IgD-negative memory B cell (primary cell): ENCODE data around the gene LHFPL6. TPM values are rescaled to one million over a fixed set of nuclear protein-coding genes. Genes with fewer than 3 reads are reported as not detected.
"Not testable (repeated sequence)": the region's sequence is repeated elsewhere in the genome, so short reads cannot be mapped to it uniquely, and the experiment has no call there.

Source experiments
- H3K27ac Mint-ChIP-seq, 3 donors: one replicate each; pipeline ENCODE4 v1.8.0; 2020 to 2022; ENCODE audit warnings: mild to moderate bottlenecking in 3 of 3, mixed read lengths in 3 of 3, moderate library complexity in 1 of 3
- H3K27me3 Mint-ChIP-seq: one replicate; pipeline ENCODE4 v1.8.0; 2021; ENCODE audit warnings: mixed read lengths
- H3K36me3 Mint-ChIP-seq: one replicate; pipeline ENCODE4 v1.8.0; 2020; ENCODE audit warnings: mild to moderate bottlenecking, mixed read lengths
- H3K4me1 Mint-ChIP-seq, 3 donors: one replicate each; pipeline ENCODE4 v1.8.0; 2020 to 2022; ENCODE audit warnings: mixed read lengths in 3 of 3, mild to moderate bottlenecking in 1 of 3
- H3K4me3 Mint-ChIP-seq, 4 donors: one replicate each; pipeline ENCODE4 v1.8.0; 2020 to 2022; ENCODE audit warnings: mild to moderate bottlenecking in 4 of 4, mixed read lengths in 4 of 4, moderate library complexity in 3 of 4
- H3K9me3 Mint-ChIP-seq, 3 donors: one replicate each; pipeline ENCODE4 v1.8.0; 2020 to 2021; ENCODE audit warnings: mixed read lengths in 3 of 3, mild to moderate bottlenecking in 1 of 3
- polyA plus RNA-seq: library from polyadenylated mRNA; unstranded; fragments of 300-500 nt; fragmentation: Illumina TruSeq; gene quantifications from one replicate; pipeline ENCODE4 v1.2.3, GENCODE V29; 2021

Gene LHFPL6
- polyA plus RNA-seq, 1 donor from 2014 or later: not detected

DNA sequence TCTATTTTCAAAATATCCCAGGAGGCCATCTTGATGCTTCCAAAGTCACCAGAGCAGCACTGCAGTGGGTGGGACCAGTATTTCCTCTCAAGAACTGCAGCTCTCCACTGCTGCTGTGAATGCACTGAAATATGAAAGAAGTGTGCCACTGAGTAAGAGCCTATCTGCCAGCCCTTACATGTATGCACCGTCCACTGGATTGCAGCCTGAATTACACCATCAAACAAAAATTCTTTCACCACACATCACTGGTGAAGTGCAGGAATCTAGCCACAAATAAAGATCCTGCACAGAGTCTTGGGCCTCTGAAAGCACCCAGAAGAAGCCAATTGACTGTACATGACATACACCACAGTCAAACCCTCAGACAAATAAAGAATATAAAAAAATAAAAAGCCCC is 249.0 kb downstream of the LHFPL6 start:
- Mint-ChIP-seq H3K36me3 (peaks cover 5% of the 10 kb centered on the region), H3K27ac (no peak overlapping the region), H3K27me3 (no peaks in the 10 kb centered on the region), H3K9me3 (peaks cover 0 to 12% (median 2%) of the 10 kb centered on the region in 3 donors), H3K4me1 (no peaks in the 10 kb centered on the region), H3K4me3 (no peak overlapping the region)

DNA sequence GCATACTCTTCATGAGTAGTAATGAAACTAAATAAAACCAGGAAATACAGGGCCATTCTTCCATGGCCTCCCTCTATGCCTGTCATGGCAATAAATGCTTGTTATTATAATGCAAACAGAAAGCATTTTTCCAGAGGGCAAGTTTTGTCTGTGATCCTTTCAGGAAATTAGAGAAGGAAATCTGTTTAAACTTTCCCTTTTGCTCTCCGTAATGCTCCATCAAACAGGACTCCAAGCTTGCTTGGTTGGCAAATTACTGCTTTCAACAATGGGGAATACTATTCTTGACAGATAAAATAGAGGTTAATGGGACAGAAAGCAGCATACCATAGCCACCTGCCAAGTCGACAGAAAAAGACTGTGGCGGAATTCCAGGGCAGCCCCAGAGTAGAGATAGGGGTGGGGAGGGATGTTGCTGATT is 252.5 kb downstream of the LHFPL6 start:
- H3K27me3 Mint-ChIP-seq: no peaks in the 10 kb centered on the region
- no peak overlapping the region for H3K4me3 Mint-ChIP-seq
- no peaks in the 10 kb centered on the region for H3K36me3 Mint-ChIP-seq
- H3K27ac Mint-ChIP-seq: no peak overlapping the region
- H3K9me3 Mint-ChIP-seq: no peaks in the 10 kb centered on the region
- H3K4me1 Mint-ChIP-seq: no peaks in the 10 kb centered on the region

DNA sequence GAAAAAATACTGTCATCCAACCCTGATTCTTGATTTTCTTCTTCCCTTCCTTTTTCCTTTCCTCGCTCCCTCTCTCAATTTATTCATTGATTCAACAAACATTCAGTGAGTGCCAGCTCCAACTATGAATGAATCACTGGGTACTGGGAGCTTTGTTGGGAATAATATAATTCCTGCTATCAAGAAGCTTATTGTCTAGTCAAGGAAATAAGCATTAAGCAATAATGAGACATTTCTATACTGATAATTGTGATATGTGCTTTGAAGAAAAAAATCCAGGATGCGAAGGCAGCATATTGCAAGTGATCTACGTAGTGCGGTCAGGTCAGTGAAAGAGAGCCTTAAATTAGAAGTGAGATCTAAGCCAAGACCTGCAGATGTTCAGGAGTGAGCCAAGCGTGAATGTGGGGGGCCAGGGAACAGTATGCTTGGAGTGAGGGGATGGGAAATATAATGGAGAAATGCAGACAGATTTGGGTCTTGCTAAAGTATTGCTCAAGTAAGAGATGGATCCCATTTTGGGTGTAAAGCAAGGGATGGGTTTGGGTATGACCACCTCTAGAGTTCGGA is 253.5 kb downstream of the LHFPL6 start:
- Mint-ChIP-seq H3K36me3 (no peaks in the 10 kb centered on the region), H3K4me1 (no peaks in the 10 kb centered on the region), H3K27me3 (no peaks in the 10 kb centered on the region), H3K4me3 (no peak overlapping the region), H3K27ac (no peak overlapping the region), H3K9me3 (no peaks in the 10 kb centered on the region)

DNA sequence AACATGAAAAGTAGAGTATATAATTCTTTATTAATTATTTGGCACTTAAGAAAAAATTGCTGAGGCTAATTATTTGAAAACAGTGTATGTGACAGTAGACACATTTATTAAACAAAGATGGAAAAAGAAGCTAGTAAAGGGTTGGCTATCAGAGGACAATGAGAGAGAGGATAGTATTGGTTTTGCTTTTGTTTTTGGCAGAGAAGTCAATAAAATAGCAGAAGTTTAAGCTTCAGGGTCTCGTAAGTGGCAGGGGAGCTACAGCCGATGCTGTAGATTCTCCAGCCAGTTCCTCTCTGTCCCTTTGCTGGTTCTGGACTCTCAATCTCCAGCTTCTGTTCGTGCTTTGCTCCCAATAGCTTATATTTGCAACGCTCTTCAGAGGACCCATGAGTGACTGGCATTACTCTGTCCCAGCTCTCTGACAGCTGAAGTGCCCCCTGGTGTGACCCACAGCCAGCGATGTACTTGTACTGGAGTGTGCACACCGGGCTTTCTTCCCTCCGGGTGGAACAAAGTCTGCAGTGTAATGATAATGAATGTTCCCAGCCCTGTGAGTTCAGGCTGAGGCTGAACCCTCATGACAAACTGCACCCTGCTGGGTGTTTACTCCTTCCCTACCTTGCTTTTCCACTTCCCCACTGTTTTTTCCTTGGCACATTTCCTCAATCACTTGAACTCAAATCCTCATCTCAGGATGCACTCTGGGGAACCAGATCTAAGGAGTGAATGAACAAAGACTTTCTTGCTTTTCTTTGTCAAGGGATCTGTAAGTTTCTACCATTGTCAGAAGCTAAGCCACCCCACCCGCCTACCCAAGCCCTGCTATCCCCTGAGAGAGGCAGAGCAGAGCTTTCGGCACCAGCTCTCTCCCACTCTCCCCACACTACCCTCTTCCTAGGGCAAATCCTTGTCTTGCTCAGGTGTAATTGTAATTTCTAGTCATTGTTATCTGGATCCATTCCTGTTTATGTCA is 254.8 kb downstream of the LHFPL6 start:
- Mint-ChIP-seq H3K36me3 (no peaks in the 10 kb centered on the region), H3K9me3 (no peaks in the 10 kb centered on the region), H3K27me3 (no peaks in the 10 kb centered on the region), H3K4me3 (no peak overlapping the region), H3K4me1 (no peaks in the 10 kb centered on the region), H3K27ac (no peak overlapping the region)

DNA sequence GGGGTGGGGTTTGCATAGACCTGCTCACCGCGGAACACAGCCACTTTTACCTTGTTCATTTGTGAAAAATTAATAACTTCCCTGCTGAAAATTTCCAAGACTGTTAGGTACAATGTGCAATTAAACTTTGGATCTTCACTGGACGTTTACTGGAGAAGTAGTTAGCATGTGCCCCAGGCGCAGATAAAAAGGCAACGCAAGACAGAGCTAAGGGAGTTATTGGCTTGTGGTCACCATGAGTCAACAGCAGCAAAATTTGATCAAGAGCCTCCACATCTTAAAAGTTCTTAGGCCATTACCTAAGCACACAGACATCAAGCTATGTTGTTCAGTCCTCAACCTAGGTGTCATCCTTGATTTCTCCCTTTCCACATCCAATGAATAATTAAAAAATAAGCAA is 257.0 kb downstream of the LHFPL6 start:
- H3K27me3 Mint-ChIP-seq: no peaks in the 10 kb centered on the region
- no peaks in the 10 kb centered on the region for H3K36me3 Mint-ChIP-seq
- no peak overlapping the region for H3K4me3 Mint-ChIP-seq
- no peak overlapping the region for H3K27ac Mint-ChIP-seq
- H3K9me3 Mint-ChIP-seq: no peaks in the 10 kb centered on the region
- no peaks in the 10 kb centered on the region for H3K4me1 Mint-ChIP-seq

DNA sequence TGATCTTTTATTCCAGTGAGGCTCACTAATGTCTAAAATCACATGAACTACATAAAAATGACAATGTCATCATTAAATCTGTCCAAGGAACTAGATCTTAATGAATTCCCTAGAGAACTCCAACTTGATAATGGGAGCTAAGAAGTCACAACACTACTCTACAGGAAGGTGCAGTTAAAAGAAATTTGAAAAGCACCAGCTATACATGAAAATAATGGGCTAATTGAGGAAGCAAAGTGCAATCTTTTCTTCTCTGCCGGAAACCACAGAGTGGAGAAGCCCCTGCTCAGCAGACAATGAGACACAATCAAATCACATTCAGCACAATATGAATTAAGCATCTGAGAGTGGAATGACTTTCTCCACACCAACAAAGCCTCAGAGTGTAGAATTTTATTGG is 261.7 kb downstream of the LHFPL6 start:
- Mint-ChIP-seq H3K4me1 (no peaks in the 10 kb centered on the region), H3K27ac (no peak overlapping the region), H3K9me3 (no peaks in the 10 kb centered on the region), H3K27me3 (no peaks in the 10 kb centered on the region), H3K4me3 (no peak overlapping the region), H3K36me3 (no peaks in the 10 kb centered on the region)

DNA sequence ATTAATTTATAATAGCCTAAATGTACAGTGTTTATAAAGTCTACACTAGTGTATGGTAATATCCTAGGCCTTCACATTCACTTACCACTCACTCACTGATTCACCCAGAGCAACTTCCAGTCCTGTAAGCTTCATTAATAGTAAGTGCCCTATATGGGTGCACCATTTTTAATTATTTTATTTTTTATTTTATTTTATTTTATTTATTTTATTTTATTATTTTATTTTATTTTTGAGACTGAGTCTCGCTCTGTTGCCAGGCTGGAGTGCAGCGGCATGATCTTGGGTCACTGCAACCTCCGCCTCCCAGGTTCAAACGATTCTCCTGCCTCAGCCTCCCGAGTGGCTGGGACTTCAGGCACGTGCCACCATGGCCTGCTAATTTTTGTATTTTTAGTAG is 264.9 kb downstream of the LHFPL6 start:
- H3K4me3 Mint-ChIP-seq, H3K27me3 Mint-ChIP-seq, H3K9me3 Mint-ChIP-seq, H3K36me3 Mint-ChIP-seq, H3K27ac Mint-ChIP-seq, H3K4me1 Mint-ChIP-seq: not testable (repeated sequence)

DNA sequence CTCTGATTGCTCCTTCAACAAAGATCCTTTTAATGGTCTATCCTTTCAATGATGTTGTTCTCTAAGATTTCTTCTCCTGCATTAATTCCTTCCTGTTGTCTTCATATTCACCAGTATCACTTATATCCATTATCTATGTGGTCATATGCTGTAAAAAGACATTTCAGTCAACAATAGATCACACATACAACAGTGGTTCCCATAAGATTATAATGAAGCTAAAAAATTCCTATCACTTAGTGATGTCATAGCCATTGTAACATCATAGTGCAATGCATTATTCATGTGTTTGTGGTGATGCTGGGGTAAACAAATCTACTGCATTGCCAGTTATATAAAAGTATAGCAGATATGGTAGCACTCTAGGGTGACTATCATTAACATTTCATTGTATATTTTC is 266.1 kb downstream of the LHFPL6 start:
- no peaks in the 10 kb centered on the region for H3K27me3 Mint-ChIP-seq
- no peak overlapping the region for H3K4me3 Mint-ChIP-seq
- H3K4me1 Mint-ChIP-seq: no peaks in the 10 kb centered on the region
- peaks cover 0 to 3% (median 2%) of the 10 kb centered on the region in 3 donors for H3K9me3 Mint-ChIP-seq
- no peaks in the 10 kb centered on the region for H3K36me3 Mint-ChIP-seq
- no peak overlapping the region for H3K27ac Mint-ChIP-seq

DNA sequence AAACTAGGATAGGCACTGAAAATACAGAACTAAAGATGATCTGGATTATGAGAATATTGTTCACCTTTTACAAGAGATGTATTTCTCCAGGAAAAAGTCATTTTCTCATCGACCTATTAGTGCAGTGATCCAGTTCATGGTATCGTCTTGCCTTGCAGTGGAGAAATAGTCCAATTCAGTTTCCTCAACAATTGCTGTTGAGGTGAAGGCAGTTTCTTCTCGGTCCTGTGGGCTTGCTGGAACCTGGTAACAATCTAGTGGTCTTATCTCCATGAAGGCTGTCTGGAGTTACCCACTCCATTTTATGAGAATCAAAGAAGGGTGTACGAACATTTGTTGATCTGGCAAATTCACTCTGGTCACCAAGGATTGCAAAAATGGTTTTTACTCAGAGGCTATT is 266.8 kb downstream of the LHFPL6 start:
- no peaks in the 10 kb centered on the region for H3K4me1 Mint-ChIP-seq
- no peak overlapping the region for H3K27ac Mint-ChIP-seq
- H3K9me3 Mint-ChIP-seq: peaks cover 0 to 3% (median 2%) of the 10 kb centered on the region in 3 donors
- no peaks in the 10 kb centered on the region for H3K27me3 Mint-ChIP-seq
- no peak overlapping the region for H3K4me3 Mint-ChIP-seq
- no peaks in the 10 kb centered on the region for H3K36me3 Mint-ChIP-seq

DNA sequence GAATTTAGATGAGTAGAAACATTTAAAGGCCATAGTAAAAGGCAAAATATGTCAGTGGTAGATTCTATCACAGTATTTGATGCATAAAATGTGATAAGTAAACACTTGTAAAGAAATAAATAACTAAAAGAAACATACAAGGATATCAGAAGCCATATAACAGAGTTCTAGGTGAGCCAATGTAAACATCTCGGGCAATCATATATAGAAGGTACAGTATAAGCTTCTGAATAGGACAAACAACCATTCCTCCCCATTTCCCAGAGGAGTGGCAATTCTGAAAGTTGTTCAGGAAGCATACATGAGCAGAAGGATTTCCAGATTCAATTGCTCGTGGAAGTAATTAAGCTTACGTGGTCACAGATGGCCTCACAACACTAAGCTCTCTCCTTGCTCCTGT is 267.3 kb downstream of the LHFPL6 start:
- H3K9me3 Mint-ChIP-seq: peaks cover 0 to 3% (median 2%) of the 10 kb centered on the region in 3 donors
- H3K27ac Mint-ChIP-seq: no peak overlapping the region
- no peaks in the 10 kb centered on the region for H3K36me3 Mint-ChIP-seq
- H3K4me3 Mint-ChIP-seq: no peak overlapping the region
- H3K4me1 Mint-ChIP-seq: no peaks in the 10 kb centered on the region
- no peaks in the 10 kb centered on the region for H3K27me3 Mint-ChIP-seq

DNA sequence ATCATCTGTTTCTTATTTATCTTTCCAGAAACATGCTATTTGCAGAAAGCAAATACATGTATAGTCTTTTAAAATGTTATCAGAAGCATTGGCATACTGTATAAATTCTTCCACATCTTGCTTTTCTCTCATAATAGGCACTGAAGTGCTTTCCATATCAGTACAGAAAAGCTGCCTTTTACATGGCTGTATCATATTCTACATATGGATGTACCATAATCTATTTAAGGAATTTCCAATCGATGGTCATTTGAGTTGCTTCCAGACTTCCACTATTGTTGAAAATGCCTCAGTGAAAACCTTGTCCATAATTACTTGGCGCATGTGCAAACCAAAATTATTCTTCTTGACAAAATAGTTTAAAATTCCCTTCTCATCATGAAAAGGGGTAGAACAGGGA is 272.5 kb downstream of the LHFPL6 start:
- H3K27ac Mint-ChIP-seq: no peak overlapping the region
- H3K36me3 Mint-ChIP-seq: no peaks in the 10 kb centered on the region
- no peaks in the 10 kb centered on the region for H3K4me1 Mint-ChIP-seq
- H3K4me3 Mint-ChIP-seq: no peak overlapping the region
- peaks cover 2 to 4% (median 4%) of the 10 kb centered on the region in 3 donors for H3K9me3 Mint-ChIP-seq
- H3K27me3 Mint-ChIP-seq: no peaks in the 10 kb centered on the region

DNA sequence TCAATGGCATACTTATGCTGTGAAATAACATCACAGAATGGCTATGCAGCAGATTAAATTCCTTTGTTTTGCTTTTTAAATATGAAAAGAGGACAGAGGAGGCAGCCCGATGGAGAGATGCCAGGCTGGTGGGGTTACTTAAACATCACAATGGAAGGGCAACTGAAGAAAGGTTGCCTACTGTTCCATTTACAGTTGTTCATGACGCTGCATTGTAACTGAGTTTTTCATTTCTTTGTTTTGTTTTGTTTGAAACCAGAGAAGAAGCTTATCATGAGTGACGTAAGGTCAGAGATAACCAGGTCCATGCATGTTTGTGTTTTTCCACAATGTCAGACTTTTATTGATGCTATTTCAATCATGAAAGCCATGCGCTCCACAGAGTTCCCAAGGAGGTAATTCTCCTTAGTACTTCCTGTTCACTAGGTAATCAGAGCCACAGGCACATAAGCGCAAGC is 273.8 kb downstream of the LHFPL6 start:
- no peak overlapping the region for H3K27ac Mint-ChIP-seq
- no peaks in the 10 kb centered on the region for H3K27me3 Mint-ChIP-seq
- peaks cover 2 to 4% (median 4%) of the 10 kb centered on the region in 3 donors for H3K9me3 Mint-ChIP-seq
- no peaks in the 10 kb centered on the region for H3K36me3 Mint-ChIP-seq
- H3K4me1 Mint-ChIP-seq: peaks cover 0 to 2% (median 0%) of the 10 kb centered on the region in 3 donors
- no peak overlapping the region for H3K4me3 Mint-ChIP-seq

DNA sequence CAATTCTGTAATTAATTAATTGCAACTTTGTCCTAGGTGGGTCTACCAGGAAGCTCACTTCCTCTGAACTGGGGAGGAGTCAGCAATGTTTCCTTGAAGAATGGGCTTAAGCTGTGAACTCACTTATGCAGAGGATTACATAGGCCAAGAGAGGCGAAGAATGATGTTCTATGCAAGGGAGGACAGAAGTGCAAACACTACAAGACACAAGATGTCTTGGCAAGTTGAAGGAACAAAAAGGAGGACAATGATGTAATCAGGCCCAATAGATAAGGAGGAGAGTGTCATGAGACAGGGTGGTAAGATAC is 275.9 kb downstream of the LHFPL6 start:
- peaks cover 0 to 2% (median 0%) of the 10 kb centered on the region in 3 donors for H3K4me1 Mint-ChIP-seq
- H3K9me3 Mint-ChIP-seq: peaks cover 0 to 4% (median 1%) of the 10 kb centered on the region in 3 donors
- no peak overlapping the region for H3K27ac Mint-ChIP-seq
- no peaks in the 10 kb centered on the region for H3K36me3 Mint-ChIP-seq
- no peak overlapping the region for H3K4me3 Mint-ChIP-seq
- H3K27me3 Mint-ChIP-seq: no peaks in the 10 kb centered on the region

DNA sequence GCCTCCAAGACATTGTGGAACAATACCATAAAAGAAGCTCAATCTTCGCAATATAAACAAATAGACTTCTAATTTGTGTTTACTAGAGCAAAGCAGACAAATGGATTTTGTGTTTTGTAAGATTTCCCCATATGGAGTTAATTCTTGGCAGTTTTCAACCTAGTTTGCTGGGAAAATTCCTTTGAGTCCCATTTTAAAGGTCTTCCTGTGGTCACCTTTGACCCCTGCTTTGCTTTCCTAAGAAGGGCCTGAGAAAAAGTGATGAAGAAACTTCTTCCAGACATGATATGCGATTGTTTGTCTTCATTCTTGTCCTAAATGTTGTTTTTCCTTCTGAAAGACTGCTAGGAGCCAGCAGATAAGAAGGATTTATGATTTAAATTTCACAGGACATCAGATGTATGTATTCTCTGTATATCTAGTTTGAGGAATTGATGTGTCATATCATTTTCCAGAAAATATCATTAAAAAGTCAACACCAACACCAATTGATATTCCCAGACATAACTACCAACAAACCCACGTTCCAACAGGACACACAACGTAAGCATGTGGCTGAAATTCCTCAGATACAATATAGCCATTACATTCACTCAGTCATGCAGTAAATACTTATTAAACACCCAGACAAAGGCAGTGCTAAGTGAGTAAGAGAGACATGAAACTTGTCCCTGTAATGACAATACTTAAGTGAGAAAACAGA is 276.4 kb downstream of the LHFPL6 start:
- H3K36me3 Mint-ChIP-seq: no peaks in the 10 kb centered on the region
- H3K27ac Mint-ChIP-seq: no peak overlapping the region
- peaks cover 0 to 2% (median 0%) of the 10 kb centered on the region in 3 donors for H3K4me1 Mint-ChIP-seq
- no peak overlapping the region for H3K4me3 Mint-ChIP-seq
- H3K27me3 Mint-ChIP-seq: no peaks in the 10 kb centered on the region
- H3K9me3 Mint-ChIP-seq: peaks cover 0 to 4% (median 1%) of the 10 kb centered on the region in 3 donors

DNA sequence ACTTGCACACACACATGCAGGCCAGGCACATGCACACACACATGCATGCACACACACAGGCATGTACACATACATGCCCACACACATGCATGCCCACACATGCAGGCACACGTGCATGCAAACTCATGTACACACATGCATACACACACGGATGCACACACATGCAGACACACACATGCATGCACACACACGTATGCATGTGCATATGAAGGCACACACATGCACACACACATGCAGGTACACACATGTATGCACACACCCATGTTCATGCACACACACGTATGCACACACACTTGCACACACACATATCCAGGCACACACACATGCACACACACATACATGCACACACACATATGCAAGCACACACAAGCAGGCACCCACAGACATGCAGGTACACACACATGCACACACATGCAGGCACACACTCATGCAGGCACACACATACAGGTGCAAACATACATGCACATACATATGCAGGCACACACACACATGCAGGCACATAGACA is 278.1 kb downstream of the LHFPL6 start:
- Mint-ChIP-seq H3K4me3 (no peak overlapping the region), H3K27ac (no peak overlapping the region), H3K36me3 (no peaks in the 10 kb centered on the region), H3K9me3 (peaks cover 0 to 4% (median 1%) of the 10 kb centered on the region in 3 donors), H3K27me3 (no peaks in the 10 kb centered on the region), H3K4me1 (peaks cover 0 to 2% (median 0%) of the 10 kb centered on the region in 3 donors)
